ENCODE measurements around the gene GBGT1.
A peak's percentile ranks its signal among the peaks of the same experiment; 100 is the strongest.
"Not testable (repeated sequence)": the region's sequence is repeated elsewhere in the genome, so short reads cannot be mapped to it uniquely, and the experiment has no call there.

Gene GBGT1
- long read RNA-seq, donor 1, result 0 reads
- long read RNA-seq, donor 2, partial matches to known transcripts, result 0 of 2 reads
- long read RNA-seq, donor 2, other reads (novel, unspliced or antisense), result 0 of 2 reads
- long read RNA-seq, donor 3, result 0 reads
- long read RNA-seq, donor 4, partial matches to known transcripts, result 0 of 1 reads
- long read RNA-seq, donor 4, other reads (novel, unspliced or antisense), result 0 of 1 reads
- long read RNA-seq, donor 5, partial matches to known transcripts, result 0 of 1 reads
- long read RNA-seq, donor 5, other reads (novel, unspliced or antisense), result 0 of 1 reads
- long read RNA-seq, donor 6, partial matches to known transcripts, result 0 of 1 reads
- long read RNA-seq, donor 6, other reads (novel, unspliced or antisense), result 0 of 1 reads
- long read RNA-seq, donor 7, result 0 reads
- long read RNA-seq, donor 8, result 0 reads

DNA sequence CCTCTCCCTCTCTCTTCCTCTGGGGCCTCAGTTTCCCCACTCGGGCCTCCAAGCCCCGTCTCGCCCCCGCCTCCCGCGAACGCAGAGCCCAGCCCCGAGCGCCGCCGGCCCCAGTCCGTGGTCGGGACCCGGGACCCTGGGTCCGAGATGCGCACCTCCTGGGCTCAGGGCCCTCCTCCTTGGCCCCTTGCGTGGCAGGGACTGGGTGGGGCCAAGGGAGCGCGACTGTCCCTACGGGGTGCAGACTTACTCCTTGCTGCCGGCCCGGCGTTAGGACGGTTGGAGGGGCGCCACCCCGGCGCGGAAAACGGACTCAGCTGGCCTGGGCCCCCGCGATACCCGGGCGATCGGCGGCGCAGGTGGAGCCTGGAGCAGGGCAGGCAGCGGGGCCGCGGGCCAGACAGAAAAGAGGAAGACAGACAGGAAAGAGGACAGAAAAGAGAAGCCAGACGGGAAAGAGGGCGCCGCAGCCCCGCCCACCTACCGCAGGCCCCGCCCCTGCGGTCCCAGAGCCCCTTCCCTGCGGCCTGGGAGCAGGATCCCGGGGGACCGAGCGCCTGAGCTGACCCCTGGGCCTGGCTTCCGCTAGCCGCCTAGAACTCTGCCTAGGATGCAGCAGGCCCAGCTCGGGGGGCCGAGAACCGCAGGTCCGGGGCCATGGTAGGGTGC lies at the start of gene GBGT1:
Gene GBGT1, minus strand, starts transcription at position 411 of the 669 bp plus-strand sequence. CDS start 1,502 bp downstream, outside the sequence.
- peak; percentile 67 for DNase-seq

DNA sequence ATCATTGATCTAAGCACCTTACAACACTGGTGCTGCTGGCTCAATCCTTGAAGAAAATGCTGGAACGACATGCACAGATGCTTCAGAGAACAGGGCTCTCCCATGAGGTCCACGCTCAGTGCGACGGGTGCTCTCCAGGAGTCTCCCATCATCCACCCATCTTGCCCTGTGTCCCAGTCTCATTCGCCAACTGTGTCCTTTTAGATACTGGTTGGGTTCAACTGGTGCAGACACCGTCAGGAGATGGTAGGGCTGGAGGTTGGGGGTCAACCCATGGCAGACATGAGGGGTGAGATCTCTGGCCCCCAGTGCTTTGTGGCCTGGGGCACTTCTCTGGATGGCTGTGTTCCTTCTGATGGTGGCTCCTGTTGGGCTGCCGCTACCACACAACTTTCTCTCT lies 46.9 kb upstream of the GBGT1 start:
- DNase-seq, result no peak

DNA sequence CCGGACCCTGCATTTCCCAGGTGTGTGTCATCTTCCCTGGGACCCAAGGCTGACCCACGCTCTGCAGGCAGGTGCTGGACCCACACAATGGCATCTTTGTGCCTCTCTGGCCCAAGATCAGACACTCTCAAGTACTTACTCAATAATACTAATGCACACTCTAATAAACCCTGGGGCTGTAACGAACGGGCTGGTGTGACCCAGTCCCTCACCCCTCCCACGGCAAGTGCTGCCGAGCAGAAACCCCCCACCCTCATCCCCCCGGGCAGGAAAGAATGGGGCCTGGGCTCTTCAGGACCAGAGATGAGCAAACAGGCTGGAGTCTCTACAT lies 46.5 kb upstream of the GBGT1 start:
- no peak for DNase-seq

DNA sequence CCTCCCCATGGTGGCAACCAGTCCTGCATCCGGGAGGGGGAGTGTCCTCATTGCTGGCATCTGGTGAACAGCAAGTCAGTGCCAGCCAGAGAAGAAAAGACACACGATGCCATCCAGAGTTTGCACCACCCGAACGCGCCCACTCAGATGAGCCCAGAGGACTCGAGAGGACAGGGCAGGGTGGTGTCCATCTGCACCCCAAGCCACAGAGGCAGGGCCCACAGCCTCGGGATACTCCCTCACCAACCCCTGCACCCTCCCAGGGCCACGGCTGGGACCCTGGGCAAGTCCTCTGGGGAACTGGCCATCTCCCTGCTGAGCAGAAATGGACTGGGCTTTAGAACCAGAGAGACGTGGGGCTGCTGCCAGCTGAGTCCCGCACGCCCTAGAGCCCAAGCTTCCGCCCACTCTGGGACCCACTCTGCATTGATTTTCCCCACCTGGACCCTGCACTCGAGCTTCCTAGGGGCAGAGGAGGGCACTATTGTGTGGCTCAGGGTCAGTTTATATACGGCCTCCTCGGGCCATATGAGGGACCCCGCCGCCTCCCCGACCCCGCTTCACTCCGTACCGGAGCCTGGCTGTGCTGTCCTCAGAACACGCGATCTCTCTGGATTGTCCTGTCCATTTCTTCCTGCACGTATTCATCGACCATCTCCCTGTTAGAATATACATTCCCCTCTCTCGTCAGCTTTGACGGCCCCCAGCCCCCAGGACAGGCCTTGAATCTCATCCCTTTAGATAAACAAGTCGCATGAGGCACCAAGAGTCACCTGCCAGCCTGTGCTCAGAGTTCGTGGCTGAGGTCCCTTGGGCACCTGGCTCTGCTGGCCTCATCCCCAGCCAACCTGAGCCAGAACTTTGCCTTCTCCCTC lies 45.9 kb upstream of the GBGT1 start:
- not testable (repeated sequence) for DNase-seq

DNA sequence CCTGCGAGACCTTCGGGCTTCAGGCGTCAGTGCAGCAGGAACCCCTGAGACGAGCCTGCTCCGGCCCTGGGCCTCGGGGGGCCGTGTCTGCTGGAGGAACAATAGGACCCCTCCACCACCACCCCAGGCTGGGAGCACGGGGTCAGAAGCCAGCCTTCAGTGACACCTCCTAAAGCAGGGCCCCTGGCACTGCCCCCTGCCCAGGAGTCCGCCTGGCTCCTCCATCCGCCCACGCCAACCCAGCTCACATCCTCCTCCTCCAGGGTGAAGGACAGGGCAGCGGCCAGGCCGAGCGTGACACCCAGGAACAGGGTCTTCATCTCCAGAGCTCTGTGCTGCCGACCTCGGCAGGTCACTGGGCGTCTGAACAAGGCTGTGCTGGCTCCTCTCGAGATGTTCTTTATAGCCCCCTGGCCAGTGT lies 45.2 kb upstream of the GBGT1 start, which contains the start of gene OBP2B:
Gene OBP2B, minus strand, starts transcription at position 371 of the 421 bp plus-strand sequence. Its CDS starts 51 bp downstream, at position 320.
- not testable (repeated sequence) for DNase-seq

DNA sequence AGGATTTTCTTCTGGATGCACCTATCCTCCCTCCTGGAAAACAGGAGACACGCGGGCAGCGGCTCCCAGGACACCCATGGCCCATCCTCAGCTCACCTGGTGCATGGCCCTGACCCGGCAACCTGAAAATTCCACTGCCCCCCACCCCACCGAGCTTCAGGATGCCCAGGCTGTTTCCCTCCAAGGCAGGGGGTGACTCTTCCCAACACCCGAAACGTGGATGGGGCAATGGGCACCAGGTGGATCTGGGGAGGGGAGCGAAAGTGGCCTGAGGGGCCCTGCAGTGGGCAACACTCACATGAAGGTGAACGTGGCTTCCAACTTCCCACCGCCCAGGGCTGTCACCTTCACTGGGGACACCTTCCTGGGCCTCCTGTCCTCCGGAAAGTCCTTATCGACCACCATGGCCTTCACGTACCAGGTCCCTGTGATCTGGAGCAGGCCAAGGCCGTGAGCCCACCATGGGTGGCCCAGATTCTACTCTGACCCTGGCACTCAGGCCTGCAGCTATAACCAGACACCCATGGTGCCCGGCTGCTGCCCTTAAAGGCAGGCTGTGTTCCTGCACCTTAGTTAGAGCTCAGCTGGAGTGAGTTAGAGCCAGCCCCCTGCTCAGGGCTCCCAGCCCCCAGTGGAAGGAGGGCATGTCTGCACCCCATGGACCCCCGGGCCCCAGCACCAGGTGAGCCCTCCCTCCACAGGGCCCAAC lies 44.6 kb upstream of the GBGT1 start:
- not testable (repeated sequence) for DNase-seq

DNA sequence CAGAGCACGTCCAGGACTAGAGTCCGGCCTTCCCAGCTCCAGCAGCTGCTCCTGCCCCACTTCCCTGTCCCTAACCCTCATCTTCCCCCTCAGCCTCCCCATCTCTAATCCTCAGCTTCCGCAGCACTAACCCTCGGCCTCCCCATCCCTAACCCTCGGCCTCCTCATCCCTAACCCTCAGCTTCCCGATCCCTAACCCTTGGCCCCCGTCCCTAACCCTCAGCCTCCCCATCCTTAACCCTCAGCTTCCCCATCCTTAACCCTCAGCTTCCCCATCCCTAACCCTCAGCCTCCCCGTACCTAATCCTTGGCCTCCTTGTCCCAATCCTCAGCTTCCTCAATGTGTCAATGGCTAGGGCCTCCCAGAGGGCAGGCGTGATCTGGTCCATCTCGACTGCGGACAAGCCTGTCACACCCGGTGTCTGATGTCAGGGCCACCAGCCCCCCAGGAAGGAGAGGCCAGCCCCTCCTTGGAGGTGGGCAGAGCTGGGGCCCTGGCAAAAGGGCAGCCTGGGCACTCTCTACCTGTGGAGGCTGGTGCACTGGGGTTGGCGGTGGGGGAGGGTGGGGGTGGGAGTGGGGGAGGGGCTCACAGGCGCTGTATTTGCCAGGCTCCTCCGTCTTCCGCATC lies 43.9 kb upstream of the GBGT1 start:
- DNase-seq, result no peak

DNA sequence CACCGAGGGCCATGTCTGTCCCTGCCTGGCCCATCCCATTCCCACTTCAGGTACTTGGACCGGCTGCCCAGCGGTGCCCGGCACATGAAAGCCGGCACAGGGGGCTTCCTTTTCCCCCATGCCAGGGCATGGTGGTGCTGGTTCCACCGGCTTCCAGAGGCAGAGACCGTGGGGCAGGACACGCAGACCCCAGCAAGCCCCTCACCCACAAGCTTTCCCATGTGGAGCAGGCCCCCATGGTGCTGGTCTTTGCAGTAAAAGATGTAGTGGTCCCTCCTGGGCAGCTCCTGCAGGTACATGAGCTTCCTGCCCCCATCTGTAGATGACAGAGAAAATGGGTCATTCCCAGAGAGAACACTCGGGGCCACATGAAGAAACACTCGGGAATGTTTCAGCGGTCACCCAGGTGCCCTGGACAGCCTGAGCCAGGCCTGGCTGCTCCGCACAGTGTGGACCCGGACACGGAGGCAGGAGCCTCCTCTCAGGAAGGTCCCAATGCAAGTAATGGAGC lies 43.4 kb upstream of the GBGT1 start:
- DNase-seq, result no peak

DNA sequence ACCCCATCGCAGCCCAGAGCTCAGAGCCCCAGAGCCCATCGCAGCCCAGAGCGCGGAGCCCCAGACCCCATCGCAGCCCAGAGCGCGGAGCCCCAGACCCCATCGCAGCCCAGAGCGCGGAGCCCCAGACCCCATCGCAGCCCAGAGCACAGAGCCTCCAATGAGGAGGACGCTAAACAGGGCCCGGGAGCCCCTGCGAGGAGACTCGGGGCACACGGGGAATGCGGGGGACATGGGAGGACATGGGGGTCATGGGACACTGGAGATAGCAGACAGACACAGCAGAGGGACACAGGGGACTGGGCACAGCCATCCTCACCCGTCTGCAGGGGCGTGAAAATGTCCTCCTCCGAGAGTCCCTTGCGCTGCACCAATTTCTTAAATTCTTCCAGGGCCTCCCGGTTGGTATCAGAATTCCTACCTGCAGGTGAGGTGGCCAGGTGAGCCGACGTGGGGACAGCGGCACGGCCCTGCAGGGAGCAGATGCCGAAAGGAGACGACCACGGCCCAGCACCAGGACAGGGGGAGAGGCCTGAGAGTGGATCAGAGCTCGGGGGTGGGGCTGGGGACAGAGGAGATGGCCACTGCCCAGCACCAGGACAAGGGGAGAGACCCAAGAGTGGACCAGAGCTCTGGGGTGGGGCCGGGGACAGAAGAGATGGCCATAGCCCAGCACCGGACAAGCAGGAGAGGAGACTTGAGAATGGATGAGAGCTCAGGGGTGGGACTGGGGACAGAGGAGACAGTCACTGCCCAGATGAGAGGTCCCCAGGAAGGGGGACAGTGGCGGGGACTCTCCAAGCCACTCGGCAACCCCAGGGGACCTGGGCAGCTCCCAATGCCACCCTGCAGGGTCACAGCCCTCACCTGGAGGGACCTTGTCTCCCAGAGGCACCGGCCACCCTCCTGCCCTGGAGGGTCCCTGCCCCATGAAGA lies 42.5 kb upstream of the GBGT1 start:
- no peak for DNase-seq

DNA sequence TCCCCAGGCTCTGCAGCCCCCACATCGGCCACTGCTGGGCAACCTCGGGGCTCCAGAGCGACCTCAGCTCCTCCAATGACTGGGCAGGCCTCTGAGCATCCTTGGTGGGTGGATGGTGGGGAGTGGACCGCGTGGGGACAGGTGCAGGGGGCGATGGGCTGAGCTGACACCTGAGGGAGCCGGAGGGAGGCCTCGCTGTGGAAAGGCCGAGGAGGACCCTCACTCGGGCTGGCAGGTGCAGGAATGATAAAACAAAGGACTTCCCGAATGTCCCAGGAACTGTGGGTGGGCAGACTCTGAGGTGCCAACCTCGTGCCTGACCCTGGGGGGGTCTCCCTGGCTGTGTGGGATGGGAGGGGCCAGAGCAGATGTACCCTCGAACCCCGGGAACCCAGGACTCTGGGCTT lies 41.8 kb upstream of the GBGT1 start:
- DNase-seq, result not testable (repeated sequence)

DNA sequence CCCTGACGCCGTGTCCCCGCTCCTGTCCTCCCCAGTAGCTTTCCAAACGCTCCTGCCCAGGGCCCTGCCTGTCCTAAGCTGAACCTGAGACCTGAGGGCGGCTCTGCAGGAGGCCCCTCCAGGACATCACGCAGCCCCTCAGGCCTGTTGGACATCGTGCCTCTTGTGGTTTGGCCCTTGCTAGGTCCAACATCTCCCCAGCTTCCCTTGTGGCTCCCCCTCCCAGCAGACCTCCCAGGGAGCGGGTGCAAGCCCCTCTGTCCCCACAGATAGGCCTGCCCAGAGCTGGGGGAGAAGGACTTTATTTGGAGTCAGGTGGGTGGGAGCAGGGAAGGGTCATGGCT lies 41.3 kb upstream of the GBGT1 start:
- DNase-seq, result no peak

DNA sequence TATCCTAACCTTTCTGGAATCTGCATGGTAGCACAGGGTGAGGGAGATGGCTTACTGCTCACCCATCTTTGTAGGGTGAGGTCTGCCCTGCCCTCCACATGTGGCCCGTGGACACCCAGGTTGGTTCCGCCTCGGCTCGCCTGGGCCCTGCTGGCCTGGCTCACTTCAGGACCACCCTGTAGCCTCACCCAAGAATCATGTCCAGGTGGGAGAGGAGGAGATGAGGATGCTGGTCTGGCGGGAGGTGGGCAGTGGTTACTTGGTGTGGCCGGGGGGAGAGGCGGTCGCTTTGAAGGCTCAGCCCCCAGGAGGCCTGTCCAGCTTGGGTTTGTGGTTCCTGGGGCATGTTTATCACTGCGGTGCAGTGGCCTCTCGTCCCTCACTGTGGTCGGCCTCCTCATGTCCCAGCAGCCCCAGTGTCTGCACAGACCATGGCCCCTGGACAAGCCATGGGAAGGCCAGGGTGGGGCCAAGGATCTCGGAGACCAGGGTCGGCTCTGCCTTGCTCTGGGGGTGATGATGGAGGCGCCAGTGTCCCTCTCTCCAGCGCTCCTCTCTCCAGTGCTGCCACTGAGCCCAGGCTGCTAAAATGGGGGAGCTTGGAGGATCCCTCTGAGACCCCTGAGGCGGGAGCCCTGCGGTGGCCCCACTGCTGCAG lies 40.8 kb upstream of the GBGT1 start:
- DNase-seq, result no peak

DNA sequence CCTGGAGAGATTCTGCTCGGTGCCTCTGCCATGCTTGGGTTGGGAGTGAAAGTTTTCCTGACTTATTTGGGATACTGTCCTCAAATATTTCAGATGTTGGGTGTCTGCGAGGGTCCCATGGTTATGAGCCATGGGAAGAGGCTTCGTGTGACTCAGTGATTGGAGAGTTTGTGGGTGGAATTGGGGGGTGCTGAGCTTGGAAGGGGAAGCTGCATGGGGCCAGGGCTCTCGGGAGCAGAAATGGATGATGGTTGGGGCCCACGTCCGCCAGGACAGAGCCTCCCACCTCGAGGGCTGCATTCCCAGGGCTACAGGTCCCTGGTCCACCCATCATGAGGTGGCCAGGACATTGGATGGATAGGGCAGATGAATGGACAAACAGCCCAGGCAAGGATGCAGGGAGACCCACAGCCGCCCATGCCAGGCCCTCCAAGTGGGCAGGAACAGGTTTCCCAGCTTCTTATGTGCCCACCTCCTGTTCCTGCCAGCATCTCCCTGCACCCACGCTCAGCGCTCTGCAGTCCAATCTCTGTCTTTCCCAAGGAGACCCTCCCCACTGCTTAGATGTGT lies 39.9 kb upstream of the GBGT1 start:
- no peak for DNase-seq

DNA sequence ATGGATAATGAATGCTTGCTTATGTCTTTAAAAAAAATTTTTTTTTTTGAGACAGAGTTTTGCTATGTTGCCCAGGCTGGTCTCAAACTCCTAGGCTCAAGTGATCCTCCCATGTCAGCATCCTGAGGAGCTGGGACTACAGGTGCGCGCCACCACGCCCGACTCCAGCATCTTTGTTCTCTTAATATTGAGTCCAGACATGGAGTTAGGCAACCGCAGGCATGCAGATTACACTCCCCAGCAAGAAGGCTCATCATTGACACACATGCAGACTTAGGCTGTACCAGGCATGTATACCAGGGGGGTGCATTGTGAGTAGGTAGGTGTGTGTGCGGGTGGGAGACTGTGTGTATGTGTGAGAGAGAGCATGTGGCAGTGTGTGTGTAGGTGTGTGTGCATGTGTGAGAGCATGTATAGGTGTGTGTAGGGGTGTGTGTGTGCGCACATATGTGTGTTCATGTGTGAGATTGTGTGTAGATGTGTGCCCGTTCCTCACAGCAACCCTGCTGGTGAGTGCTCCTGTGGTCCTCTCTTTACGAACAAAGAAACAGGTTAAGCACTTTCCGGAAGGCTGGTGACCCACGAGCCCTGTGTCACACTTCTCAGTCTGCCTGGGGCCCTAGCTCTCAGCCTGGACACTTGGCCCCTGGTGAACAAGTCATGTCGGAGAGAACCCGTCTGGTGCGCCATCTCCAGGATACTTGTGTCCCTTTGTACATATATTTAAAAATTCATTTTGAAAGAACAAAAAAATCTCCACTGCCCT lies 39.2 kb upstream of the GBGT1 start:
- no peak for DNase-seq

DNA sequence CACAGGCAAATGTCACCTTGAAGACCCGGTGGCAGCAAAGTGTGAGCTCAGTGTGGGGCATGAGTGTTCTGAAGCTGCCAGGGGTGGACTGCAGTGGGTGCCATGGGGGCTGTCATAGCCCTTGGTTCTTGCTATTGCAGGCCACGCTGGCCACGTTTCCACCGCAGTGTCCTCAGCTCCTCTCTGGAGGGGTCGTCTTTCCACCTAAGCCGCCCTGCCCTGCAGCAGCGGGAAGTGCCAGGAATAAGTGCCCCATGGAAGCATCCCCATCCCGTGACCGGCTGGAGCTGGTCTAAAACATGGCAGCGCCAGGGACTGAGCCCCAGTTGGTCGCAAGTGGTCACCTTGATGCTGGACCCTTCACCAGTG lies 38.4 kb upstream of the GBGT1 start:
- DNase-seq, result no peak

DNA sequence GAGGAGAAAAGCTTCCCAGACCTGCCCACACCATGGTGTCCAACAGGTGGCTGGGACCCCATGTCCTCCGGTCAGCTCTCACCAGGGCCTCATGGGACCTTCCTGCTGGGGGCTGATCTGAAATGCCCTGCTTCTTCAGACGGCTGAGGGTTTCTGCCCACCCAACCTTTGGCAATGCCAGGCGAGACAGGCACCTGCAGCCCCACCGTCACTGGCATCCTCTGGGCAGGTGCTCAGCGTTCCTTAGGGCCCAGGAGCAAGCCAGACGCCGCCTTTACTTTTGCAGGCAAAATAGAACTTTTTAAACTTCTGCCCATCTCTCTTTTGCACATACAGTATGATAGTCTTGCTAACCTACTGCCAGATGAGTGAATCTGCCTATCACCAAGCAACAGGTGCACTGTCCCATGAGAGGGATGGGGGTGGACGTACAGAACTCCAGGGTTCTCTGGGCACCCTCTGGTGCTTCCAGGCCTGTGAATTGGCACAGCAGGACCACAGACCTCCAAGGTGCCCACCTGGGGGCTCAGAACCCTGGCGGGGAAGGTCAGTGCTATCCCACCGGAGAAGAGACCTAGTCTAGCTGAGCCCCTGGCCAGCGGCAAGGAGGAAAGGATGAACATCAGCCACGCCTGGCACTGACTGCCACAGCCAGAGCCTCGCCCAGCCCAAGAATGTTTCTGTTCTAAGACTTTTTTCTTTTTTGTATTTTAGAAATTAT lies 37.9 kb upstream of the GBGT1 start:
- DNase-seq, result no peak

DNA sequence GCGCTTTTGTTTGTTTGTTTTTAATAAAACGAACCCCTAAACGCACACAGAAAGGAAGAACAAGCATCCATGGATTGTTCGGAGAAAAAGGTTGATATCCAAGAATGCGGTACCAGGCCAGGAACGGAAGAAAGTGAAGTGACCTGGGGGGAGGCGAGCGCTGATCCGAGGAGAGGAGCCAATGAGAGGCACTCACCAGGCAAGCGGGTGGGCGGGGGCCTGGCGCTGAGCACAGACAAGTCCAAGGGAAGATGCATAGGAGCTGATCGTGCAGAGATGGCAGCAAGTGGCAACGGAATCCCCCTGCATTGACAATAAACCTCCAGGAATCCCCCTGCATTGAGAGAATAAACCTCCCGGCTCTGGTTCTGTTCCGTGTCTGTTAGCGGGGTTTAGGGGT lies 36.9 kb upstream of the GBGT1 start:
- no peak for DNase-seq

Data from right kidney (tissue), 9 donors.